ENCODE data around the gene EGLN3.

EGLN3 gene

DNA sequence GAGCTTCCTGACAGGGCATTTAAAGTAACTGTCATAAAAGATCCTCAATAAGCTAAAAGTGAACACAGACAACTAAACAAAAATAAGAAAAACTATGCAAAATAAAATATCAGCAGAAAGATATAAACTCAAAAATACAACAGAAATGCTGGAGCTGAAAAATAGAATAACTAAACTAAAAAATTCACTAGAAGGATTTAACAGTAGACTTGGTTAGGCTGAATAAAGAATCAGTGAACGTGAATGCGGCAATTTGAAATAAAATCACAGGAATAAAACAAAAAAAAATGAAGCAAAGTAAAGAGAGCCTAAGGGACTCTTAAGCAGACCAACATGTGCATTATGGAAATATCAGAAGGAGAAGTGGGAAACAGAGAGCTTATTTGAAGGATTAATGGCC is 74.6 kb downstream of the EGLN3 start:
- no peak for DNase-seq (ENCODE audit: low read depth in 2 of 3, low spot score in 1 of 3)

All from stimulated activated CD4-positive, alpha-beta T cell treated with anti-CD3 and anti-CD28 coated beads, Interleukin-12 subunit alpha, Interleukin-12 subunit beta, amount 100 ng/mL, for 48 hours (primary cell).